ENCODE results near the gene ASPHD1.

Gene ASPHD1

DNA sequence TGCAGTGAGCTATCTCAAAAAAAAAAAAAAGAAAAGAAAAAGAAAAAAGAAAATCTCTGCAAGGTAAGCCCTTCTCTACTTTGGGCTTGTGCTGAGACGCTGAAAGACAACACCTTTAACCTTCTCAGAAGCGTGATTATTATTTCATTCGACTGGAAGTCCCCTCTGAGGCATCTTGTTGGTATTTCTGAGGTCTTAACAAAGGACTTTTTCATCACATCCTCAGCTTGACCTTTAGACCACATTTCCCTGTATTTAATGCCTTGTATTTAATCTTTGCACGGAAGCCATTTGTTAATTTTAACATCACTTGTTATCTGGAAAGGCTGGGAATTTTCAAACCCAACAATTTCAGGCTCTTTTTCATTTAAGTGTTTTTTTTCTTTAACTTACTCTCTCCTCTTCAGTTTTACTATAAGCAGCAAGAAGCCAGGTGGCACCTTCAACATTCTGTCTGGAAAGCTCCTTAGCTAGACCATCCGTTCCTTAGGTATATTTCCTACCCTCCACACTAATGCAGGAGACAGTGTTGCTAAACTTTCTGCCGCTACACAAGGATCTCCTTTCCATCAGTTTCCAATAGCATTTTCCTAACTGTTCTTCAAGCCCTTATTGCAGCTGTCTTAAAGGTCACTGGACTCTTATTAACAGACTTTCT is 15.4 kb downstream of the ASPHD1 start:
- no peak overlapping the region for H3K4me3 ChIP-seq (ENCODE audit: low read depth in 1 of 2, low read length in 2 of 2)
- no peak for ATAC-seq (ENCODE audit: insufficient read depth, low read depth)
- H3K36me3 ChIP-seq (ENCODE audit: insufficient read depth, low read length): peaks cover 55% of the 10 kb centered on the region
- H3K4me2 ChIP-seq (ENCODE audit: insufficient read depth, low read length): no peak overlapping the region
- H4K20me1 ChIP-seq (ENCODE audit: insufficient read depth, low read length): peaks cover 4% of the 10 kb centered on the region; the same call in 1 of the 2 replicates
- H3K4me1 ChIP-seq (ENCODE audit: insufficient read depth, low read length): no peaks in the 10 kb centered on the region
- no peak overlapping the region for H3K27ac ChIP-seq (ENCODE audit: low read length)
- H3K79me2 ChIP-seq (ENCODE audit: insufficient read depth, low read length): peaks cover 5% of the 10 kb centered on the region; the same call in 1 of the 2 replicates
- DNase-seq: no peak
- no peaks in the 10 kb centered on the region for H3K9me3 ChIP-seq (ENCODE audit: insufficient read depth, low read length, severe bottlenecking)
- H3K27me3 ChIP-seq (ENCODE audit: insufficient read depth, low read length, poor library complexity): no peaks in the 10 kb centered on the region
- no peak for TF ChIP-seq EZH2 (IDR thresholded peaks at IDR 0.05; ENCODE audit: borderline replicate concordance, low read depth, low read length, severe bottlenecking)
- TF ChIP-seq, protein P1, sequence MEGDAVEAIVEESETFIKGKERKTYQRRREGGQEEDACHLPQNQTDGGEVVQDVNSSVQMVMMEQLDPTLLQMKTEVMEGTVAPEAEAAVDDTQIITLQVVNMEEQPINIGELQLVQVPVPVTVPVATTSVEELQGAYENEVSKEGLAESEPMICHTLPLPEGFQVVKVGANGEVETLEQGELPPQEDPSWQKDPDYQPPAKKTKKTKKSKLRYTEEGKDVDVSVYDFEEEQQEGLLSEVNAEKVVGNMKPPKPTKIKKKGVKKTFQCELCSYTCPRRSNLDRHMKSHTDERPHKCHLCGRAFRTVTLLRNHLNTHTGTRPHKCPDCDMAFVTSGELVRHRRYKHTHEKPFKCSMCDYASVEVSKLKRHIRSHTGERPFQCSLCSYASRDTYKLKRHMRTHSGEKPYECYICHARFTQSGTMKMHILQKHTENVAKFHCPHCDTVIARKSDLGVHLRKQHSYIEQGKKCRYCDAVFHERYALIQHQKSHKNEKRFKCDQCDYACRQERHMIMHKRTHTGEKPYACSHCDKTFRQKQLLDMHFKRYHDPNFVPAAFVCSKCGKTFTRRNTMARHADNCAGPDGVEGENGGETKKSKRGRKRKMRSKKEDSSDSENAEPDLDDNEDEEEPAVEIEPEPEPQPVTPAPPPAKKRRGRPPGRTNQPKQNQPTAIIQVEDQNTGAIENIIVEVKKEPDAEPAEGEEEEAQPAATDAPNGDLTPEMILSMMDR (IDR thresholded peaks at IDR 0.05; ENCODE audit: borderline replicate concordance, extremely low read depth, low read length, poor library complexity, severe bottlenecking): no peak
- H3K9ac ChIP-seq (ENCODE audit: low read depth, low read length): no peak overlapping the region
- no peak overlapping the region for H2AFZ ChIP-seq (ENCODE audit: low read depth, low read length)

DNA sequence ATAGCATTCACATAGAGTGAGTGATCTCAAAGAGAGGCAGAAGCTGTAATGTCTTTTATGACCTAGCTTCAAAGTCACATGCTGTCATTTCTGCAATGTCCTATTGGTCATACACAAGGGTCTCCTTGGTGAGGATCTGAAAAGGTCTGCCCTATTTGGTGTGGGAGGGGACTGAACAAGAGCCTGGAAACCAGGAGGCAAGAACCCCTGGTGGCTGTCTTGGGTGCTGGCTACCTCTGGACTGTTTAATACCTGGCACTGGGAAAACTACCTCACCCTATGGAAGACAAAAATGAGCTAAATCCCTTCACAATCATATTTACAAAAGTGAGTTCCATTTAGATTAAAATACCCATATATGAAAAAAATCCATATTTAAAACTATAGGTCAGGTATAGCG is 16.7 kb downstream of the ASPHD1 start:
- H3K9ac ChIP-seq (ENCODE audit: low read depth, low read length): no peak overlapping the region
- TF ChIP-seq, protein P1 (IDR thresholded peaks at IDR 0.05; ENCODE audit: borderline replicate concordance, extremely low read depth, low read length, poor library complexity, severe bottlenecking): no peak
- TF ChIP-seq EZH2 (IDR thresholded peaks at IDR 0.05; ENCODE audit: borderline replicate concordance, low read depth, low read length, severe bottlenecking): no peak
- H3K27ac ChIP-seq (ENCODE audit: low read length): no peak overlapping the region
- peaks cover 11% of the 10 kb centered on the region; the same call in 1 of the 2 replicates for H4K20me1 ChIP-seq (ENCODE audit: insufficient read depth, low read length)
- no peak overlapping the region for H3K4me2 ChIP-seq (ENCODE audit: insufficient read depth, low read length)
- H3K4me3 ChIP-seq (ENCODE audit: low read depth in 1 of 2, low read length in 2 of 2): no peak overlapping the region
- DNase-seq (no peak), ATAC-seq (ENCODE audit: insufficient read depth, low read depth) (no peak)
- H2AFZ ChIP-seq (ENCODE audit: low read depth, low read length): no peak overlapping the region
- peaks cover 12% of the 10 kb centered on the region; the same call in 1 of the 2 replicates for H3K79me2 ChIP-seq (ENCODE audit: insufficient read depth, low read length)
- H3K27me3 ChIP-seq (ENCODE audit: insufficient read depth, low read length, poor library complexity): no peaks in the 10 kb centered on the region
- peaks cover 59% of the 10 kb centered on the region for H3K36me3 ChIP-seq (ENCODE audit: insufficient read depth, low read length)
- no peaks in the 10 kb centered on the region for H3K9me3 ChIP-seq (ENCODE audit: insufficient read depth, low read length, severe bottlenecking)
- H3K4me1 ChIP-seq (ENCODE audit: insufficient read depth, low read length): no peaks in the 10 kb centered on the region

DNA sequence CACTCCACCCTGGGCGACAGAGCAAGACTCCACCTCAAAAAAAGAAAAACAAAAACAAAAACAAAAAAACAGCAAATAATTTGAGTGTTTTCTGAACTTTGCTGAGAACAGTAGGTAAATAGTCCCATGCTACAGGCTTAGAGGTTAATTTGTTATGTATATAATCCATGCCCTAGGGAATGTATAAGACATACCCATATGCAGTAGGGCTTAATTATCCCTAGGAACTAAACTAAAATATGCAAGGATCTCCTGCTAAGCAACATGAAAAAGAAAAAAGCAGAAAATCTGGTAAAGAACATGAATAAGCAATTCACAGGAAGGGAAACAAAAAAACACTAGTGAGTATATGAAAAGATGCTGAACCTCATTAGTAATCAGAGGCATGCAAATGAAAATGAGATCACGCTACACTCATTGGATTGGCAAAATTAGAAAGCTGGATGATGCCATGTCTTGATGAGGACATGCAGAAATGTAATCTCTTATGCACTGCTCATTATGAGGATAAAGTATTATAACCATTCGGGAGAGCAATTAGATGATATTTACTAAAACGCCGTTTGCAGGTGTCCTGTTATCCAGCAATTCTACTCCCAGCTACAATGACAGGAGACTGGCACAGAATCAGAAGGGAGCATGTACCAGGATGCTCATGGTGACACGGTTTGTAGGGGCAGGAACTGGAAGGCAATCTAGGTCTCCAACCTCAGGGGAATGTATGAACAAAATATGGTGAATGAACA is 20.2 kb downstream of the ASPHD1 start:
- H3K36me3 ChIP-seq (ENCODE audit: insufficient read depth, low read length): peaks cover 55% of the 10 kb centered on the region
- peaks cover 36% of the 10 kb centered on the region for H3K79me2 ChIP-seq (ENCODE audit: insufficient read depth, low read length)

More for the DNA sequence above, 20.2 kb downstream of the ASPHD1 start:
- Histone ChIP-seq H3K27me3 (ENCODE audit: insufficient read depth, low read length, poor library complexity) (no peaks in the 10 kb centered on the region), H3K27ac (ENCODE audit: low read length) (no peak overlapping the region), H3K4me1 (ENCODE audit: insufficient read depth, low read length) (peaks cover 19% of the 10 kb centered on the region), H3K4me3 (ENCODE audit: low read depth in 1 of 2, low read length in 2 of 2) (no peak overlapping the region), H3K4me2 (ENCODE audit: insufficient read depth, low read length) (no peak overlapping the region), H4K20me1 (ENCODE audit: insufficient read depth, low read length) (peaks cover 20% of the 10 kb centered on the region), H3K9ac (ENCODE audit: low read depth, low read length) (no peak overlapping the region), H3K9me3 (ENCODE audit: insufficient read depth, low read length, severe bottlenecking) (no peaks in the 10 kb centered on the region), H2AFZ (ENCODE audit: low read depth, low read length) (no peak overlapping the region)
- TF ChIP-seq, protein P1 (IDR thresholded peaks at IDR 0.05; ENCODE audit: borderline replicate concordance, extremely low read depth, low read length, poor library complexity, severe bottlenecking): no peak
- no peak for TF ChIP-seq EZH2 (IDR thresholded peaks at IDR 0.05; ENCODE audit: borderline replicate concordance, low read depth, low read length, severe bottlenecking)
- no peak for ATAC-seq (ENCODE audit: insufficient read depth, low read depth)
- DNase-seq: no peak
